Heart left ventricle (tissue), 16 donors: ENCODE measurements around the gene LYST. TPM values are rescaled to one million over a fixed set of nuclear protein-coding genes. Genes with fewer than 3 reads are reported as not detected.
"Not testable (repeated sequence)": the region's sequence is repeated elsewhere in the genome, so short reads cannot be mapped to it uniquely, and the experiment has no call there.

Experiments
- ATAC-seq, 4 donors: fragments of 200-7000 bp; cut with Tn5 transposase; one replicate each; pipeline ENCODE4 v1.9.1; 2020 to 2022; ENCODE audit warnings: moderate library complexity in 4 of 4, mild to moderate bottlenecking in 3 of 4, moderate number of reproducible peaks in 1 of 4
- DNase-seq, 5 donors: peaks; one replicate each; pipeline ENCODE4 v3.0.0-alpha.2; 2020
- H3K27ac ChIP-seq, 12 donors: fragments of 200-600 bp; sonication (generic) in 4 of 12; one replicate each; pipeline versions ENCODE4 v1.5.0 to v1.8.0; 2016 to 2022; ENCODE audit warnings: mild to moderate bottlenecking in 2 of 12
- H3K27me3 ChIP-seq, 9 donors: fragments of 200-600 bp; sonication (generic) in 2 of 9; one replicate each; pipeline versions ENCODE4 v1.5.1 to v1.8.0; 2016 to 2022; ENCODE audit warnings: mild to moderate bottlenecking in 3 of 9
- H3K36me3 ChIP-seq, 9 donors: fragments of 200-600 bp; sonication (generic) in 2 of 9; one replicate each; pipeline versions ENCODE4 v1.5.0 to v1.8.0; 2018 to 2022; ENCODE audit warnings: mild to moderate bottlenecking in 2 of 9
- H3K4me1 ChIP-seq, 12 donors: fragments of 200-600 bp; sonication (generic) in 4 of 12; one replicate each; pipeline versions ENCODE4 v1.5.0 to v1.8.0; 2016 to 2022; ENCODE audit warnings: mild to moderate bottlenecking in 3 of 12
- H3K4me3 ChIP-seq, 12 donors: fragments of 200-600 bp; sonication (generic) in 4 of 12; one replicate each; pipeline versions ENCODE4 v1.5.0 to v1.8.0; 2017 to 2022; ENCODE audit warnings: mild to moderate bottlenecking in 9 of 12, moderate library complexity in 4 of 12
- H3K9me3 ChIP-seq, 12 donors: fragments of 200-600 bp; sonication (generic) in 4 of 12; one replicate each; pipeline versions ENCODE4 v1.5.0 to v1.8.0; 2016 to 2022; ENCODE audit warnings: mild to moderate bottlenecking in 1 of 12
- POLR2A ChIP-seq, 2 donors: fragments of 450-650 bp; IDR thresholded peaks; one replicate each; pipeline ENCODE4 v1.6.1; 2017; ENCODE audit warnings: antibody characterized with exemption in 2 of 2, mild to moderate bottlenecking in 2 of 2, moderate library complexity in 2 of 2
- WGBS, 4 donors: extraction: QIAGEN DNeasy Blood & Tissue Kit in 2 of 4; methylation state at CpG; one replicate each; pipeline versions ENCODE4 v1.1.5 to v1.1.7; 2013 to 2018; 5-methylcytosine and 5-hydroxymethylcytosine counted together
- intact Hi-C, 10 donors: fragments of 100-400 bp; cut with DNase I; formaldehyde crosslinking; loops; one replicate each; pipeline versions ENCODE4 v1.11.1 to v1.14.2; 2022
- polyA plus RNA-seq, 2 donors: library from polyadenylated mRNA; stranded (reverse); fragments of 200-250 nt; gene quantifications; one replicate each; pipeline ENCODE4 v1.2.3, GENCODE V29; 2013
- total RNA-seq, 9 donors: library from RNA; depleted of rRNA in 2 of 9; stranded (reverse); fragments of >200 nt in 2 of 9; fragmentation: NEBNext Ultra II Directional in 3 of 9; extraction: Animal tissue kit (Norgen Biotek cat#: 25700) in 3 of 9; gene quantifications; one replicate each; pipeline versions ENCODE4 v1.1.0 to v1.2.4, GENCODE V29; 2016 to 2023
- TF ChIP-seq, protein P1 (sequence below), 12 donors: fragments of 200-600 bp; sonication (generic) in 4 of 12; IDR thresholded peaks; one replicate each; pipeline versions ENCODE4 v1.5.0 to v1.8.0; 2018 to 2022; ENCODE audit warnings: antibody characterized with exemption in 12 of 12, mild to moderate bottlenecking in 5 of 12
- donor health status: ischemic (EF 13 %, LVEDD 7.1; RV severe dilation, severe dysfunction).
- donor health status: healthy with polysubstance abuse.
- donor health status: DM: no; HTN: yes; CAD: no.
- donor health status: DM: no; HTN: no; CAD: no.
- donor health status: ischemic (EF 25% LVEDD 6.9; RV normal size, moderate dysfunction).
- donor health status: ischemic (EF 25% LVEDD 5.7; RV mildly dilated, moderate dysfunction).
- donor health status: healthy.
- donor health status: DM: yes; HTN: yes; CAD: no.
- donor health status: ischemic (EF 35%, LVEDD 5.7; RV mildly dilated, moderate dysfunction).
- donor health status: nonischemic (EF 11% LVEDD 7.7; RV severe dilation, severe dysfunction).
- donor health status: DM: yes; HTN: yes; CAD: no.
- donor health status: PGD.
- donor health status: ischemic (EF 29% LVEDD 5.4; RV normal size, mild dysfunction).
- donor health status: nonischemic (EF 23%, LVEDD 6.1; RV moderate dilation, normal function).

The LYST gene
- total and polyA plus RNA-seq, 11 donors = 3.4 to 22.5 (median 11.2) TPM

GRCh38 chr1:235763962-235764361 is 102.7 kb downstream of the LYST start:
- WGBS, 4 donors = 45 to 57% (median 55%) methylated on average over 3 of the region's 3 CpGs
- DNase-seq (no peak), ATAC-seq (no peak)
- no peak overlapping the region for H3K4me3 ChIP-seq
- TF ChIP-seq, protein P1, sequence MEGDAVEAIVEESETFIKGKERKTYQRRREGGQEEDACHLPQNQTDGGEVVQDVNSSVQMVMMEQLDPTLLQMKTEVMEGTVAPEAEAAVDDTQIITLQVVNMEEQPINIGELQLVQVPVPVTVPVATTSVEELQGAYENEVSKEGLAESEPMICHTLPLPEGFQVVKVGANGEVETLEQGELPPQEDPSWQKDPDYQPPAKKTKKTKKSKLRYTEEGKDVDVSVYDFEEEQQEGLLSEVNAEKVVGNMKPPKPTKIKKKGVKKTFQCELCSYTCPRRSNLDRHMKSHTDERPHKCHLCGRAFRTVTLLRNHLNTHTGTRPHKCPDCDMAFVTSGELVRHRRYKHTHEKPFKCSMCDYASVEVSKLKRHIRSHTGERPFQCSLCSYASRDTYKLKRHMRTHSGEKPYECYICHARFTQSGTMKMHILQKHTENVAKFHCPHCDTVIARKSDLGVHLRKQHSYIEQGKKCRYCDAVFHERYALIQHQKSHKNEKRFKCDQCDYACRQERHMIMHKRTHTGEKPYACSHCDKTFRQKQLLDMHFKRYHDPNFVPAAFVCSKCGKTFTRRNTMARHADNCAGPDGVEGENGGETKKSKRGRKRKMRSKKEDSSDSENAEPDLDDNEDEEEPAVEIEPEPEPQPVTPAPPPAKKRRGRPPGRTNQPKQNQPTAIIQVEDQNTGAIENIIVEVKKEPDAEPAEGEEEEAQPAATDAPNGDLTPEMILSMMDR (IDR thresholded peaks at IDR 0.05) = no peak
- no peak for TF ChIP-seq POLR2A (IDR thresholded peaks at IDR 0.05)
- H3K4me1 ChIP-seq = no peaks in the 10 kb centered on the region
- H3K9me3 ChIP-seq = no peaks in the 10 kb centered on the region
- H3K27ac ChIP-seq = no peak overlapping the region
- no peaks in the 10 kb centered on the region for H3K27me3 ChIP-seq
- peaks cover 0 to 85% (median 71%) of the 10 kb centered on the region in 9 donors for H3K36me3 ChIP-seq
- intact Hi-C loops = no loop called here

DNA sequence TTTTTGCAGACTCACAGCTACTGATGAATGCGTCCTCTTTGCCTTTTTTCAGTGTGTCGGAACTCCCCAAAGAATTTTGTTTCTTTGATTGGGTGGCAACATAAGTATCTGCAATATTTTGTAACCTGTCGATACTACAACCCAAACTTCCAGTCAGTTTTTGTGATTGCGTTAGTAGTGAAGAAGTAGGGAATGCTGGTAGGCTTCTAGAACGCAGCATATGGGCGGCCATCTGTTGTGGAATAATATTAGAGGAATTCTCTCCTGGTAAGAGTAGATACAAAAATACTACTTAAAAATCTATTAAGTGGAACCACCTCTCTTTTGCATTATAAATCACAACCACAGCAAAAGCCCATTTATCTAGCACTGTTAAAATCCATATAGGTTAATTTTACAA is 107.4 kb downstream of the LYST start:
- Histone ChIP-seq H3K36me3 (peaks cover 0 to 99% (median 91%) of the 10 kb centered on the region in 9 donors), H3K4me3 (no peak overlapping the region), H3K4me1 (no peaks in the 10 kb centered on the region), H3K9me3 (no peaks in the 10 kb centered on the region), H3K27me3 (no peaks in the 10 kb centered on the region), H3K27ac (no peak overlapping the region)
- WGBS, 4 donors = 93 to 97% (median 94%) methylated on average over 6 of the region's 6 CpGs
- no peak for DNase-seq
- ATAC-seq = no peak
- no peak for TF ChIP-seq POLR2A (IDR thresholded peaks at IDR 0.05)
- TF ChIP-seq, protein P1 (IDR thresholded peaks at IDR 0.05) = no peak
- intact Hi-C loops = no loop called here

- TF ChIP-seq, protein P1 (IDR thresholded peaks at IDR 0.05) = no peak
- no peak for TF ChIP-seq POLR2A (IDR thresholded peaks at IDR 0.05)
- Histone ChIP-seq H3K9me3 (no peaks in the 10 kb centered on the region), H3K36me3 (peaks cover 0 to 99% (median 91%) of the 10 kb centered on the region in 9 donors), H3K27ac (no peak overlapping the region), H3K4me1 (no peaks in the 10 kb centered on the region), H3K4me3 (no peak overlapping the region), H3K27me3 (no peaks in the 10 kb centered on the region)
- 54 to 66% (median 63%) methylated on average over 6 of the region's 6 CpGs for WGBS, 4 donors
- no peak for ATAC-seq
- DNase-seq = peak in 1 of 5 donors; percentile 17
- intact Hi-C loops = no loop called here
Observed at GRCh38 chr1:235758931-235759330, 107.8 kb downstream of the LYST start.

DNA sequence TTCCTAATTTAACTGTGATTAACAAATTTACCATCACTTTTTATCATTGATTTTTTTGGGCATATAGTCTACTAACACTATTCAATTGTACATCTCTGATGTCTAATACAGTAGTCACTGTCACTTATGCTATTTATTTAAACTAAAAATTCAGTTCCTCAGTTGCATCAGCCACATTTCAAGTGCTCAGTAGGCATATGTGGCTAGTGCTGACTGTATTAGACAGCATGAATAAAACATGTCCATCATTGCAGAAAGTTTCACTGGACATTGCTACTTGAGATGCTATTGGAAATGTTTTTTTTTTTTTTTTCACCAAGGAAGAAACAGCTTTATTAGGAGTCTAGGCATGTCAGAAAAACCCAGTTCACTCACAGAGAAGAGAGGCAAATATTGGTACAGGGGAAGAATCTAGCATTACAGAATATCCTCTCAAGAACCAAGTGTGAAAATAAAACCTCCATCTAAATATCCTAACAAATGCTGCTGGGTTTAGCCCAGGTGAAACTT is 109.1 kb downstream of the LYST start:
- intact Hi-C loops = no loop called here
- H3K4me1 ChIP-seq = no peaks in the 10 kb centered on the region
- H3K27me3 ChIP-seq = no peaks in the 10 kb centered on the region
- no peaks in the 10 kb centered on the region for H3K9me3 ChIP-seq
- H3K27ac ChIP-seq = no peak overlapping the region
- ATAC-seq = no peak
- DNase-seq = no peak
- TF ChIP-seq, protein P1 (IDR thresholded peaks at IDR 0.05) = no peak
- TF ChIP-seq POLR2A (IDR thresholded peaks at IDR 0.05) = no peak
- H3K36me3 ChIP-seq = peaks cover 0 to 99% (median 91%) of the 10 kb centered on the region in 9 donors
- H3K4me3 ChIP-seq = no peak overlapping the region

DNA sequence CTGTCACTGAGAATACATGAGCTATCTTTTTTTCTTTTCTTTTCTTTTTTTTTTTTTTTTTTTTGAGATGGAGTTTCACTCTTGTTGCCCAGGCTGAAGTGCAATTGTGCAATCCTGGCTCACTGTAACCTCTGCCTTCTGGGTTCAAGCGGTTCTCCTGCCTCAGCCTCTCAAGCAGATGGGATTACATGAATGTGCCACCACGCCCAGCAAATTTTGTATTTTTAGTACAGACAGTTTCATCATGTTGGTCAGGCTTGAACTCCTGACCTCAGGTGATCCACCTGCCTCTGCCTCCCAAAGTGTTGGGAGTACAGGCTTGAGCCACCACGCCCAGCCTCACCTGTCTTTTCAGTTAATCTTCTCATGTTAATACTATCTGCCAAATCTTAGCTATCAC is 112.5 kb downstream of the LYST start:
- 94 to 98% (median 97%) methylated on average over 3 of the region's 3 CpGs for WGBS, 4 donors
- H3K27me3 ChIP-seq, H3K4me3 ChIP-seq, H3K27ac ChIP-seq, H3K9me3 ChIP-seq, H3K4me1 ChIP-seq, intact Hi-C loops, DNase-seq, ATAC-seq: not testable (repeated sequence)
- peaks cover 0 to 99% (median 90%) of the 10 kb centered on the region in 9 donors for H3K36me3 ChIP-seq
